GM13976 (cell line): Measurements from ENCODE around the gene LTC4S.

ENCODE experiments used
- DNase-seq: peaks from one replicate; pipeline ENCODE4 v3.0.0; 2012; ENCODE audit warnings: low spot score
- CTCF ChIP-seq: IDR thresholded peaks from 2 replicates; pipeline ENCODE4 v1.5.1; 2012; ENCODE audit warnings: borderline replicate concordance, mild to moderate bottlenecking; ENCODE audit not compliant: insufficient read depth; ENCODE audit errors: extremely low read depth, missing control alignments, control extremely low read depth
- in situ Hi-C: fragments of 300-500 bp; cut with MboI; formaldehyde crosslinking; loops from one replicate; pipeline ENCODE4 v1.12.0; 2022; ENCODE audit warnings: low sequenced_read_pairs, mixed read lengths, inconsistent platforms; ENCODE audit not compliant: unreplicated experiment

LTC4S gene

GRCh38 chr5:179765400-179765799 lies 28.4 kb upstream of the LTC4S start:
- no peak for TF ChIP-seq CTCF
- no peak for DNase-seq
- in situ Hi-C loops, result no loop called here

GRCh38 chr5:179766021-179766725 lies 27.6 kb upstream of the LTC4S start:
- in situ Hi-C loops, result no loop called here
- no peak for TF ChIP-seq CTCF
- no peak for DNase-seq

- DNase-seq, result no peak
- in situ Hi-C loops, result no loop called here
- TF ChIP-seq CTCF, result no peak
Measured at GRCh38 chr5:179766726-179767455, 26.9 kb upstream of the LTC4S start.

- no peak for TF ChIP-seq CTCF
- no peak for DNase-seq
- in situ Hi-C loops, result no loop called here
Measured at GRCh38 chr5:179767496-179768100, 26.2 kb upstream of the LTC4S start.

GRCh38 chr5:179768326-179769085 lies 25.3 kb upstream of the LTC4S start:
- no peak for TF ChIP-seq CTCF
- in situ Hi-C loops, result no loop called here
- no peak for DNase-seq

- in situ Hi-C loops, result no loop called here
- TF ChIP-seq CTCF, result no peak
Measured at GRCh38 chr5:179769271-179769670, 24.5 kb upstream of the LTC4S start.

More at GRCh38 chr5:179769271-179769670, 24.5 kb upstream of the LTC4S start:
- no peak for DNase-seq
